Activated naive CD4-positive, alpha-beta T cell treated with anti-CD3 and anti-CD28 coated beads, Interleukin-2, amount 50 U/mL, for 72 hours (primary cell): ENCODE data around the gene RGSL1. TPM values are rescaled to one million over a fixed set of nuclear protein-coding genes. Genes with fewer than 3 reads are reported as not detected.

Source experiments
- ATAC-seq, 2 donors: fragments of 150-1000 bp; cut with Tn5 transposase; 2 replicates each; pipeline ENCODE4 v1.10.0; 2021; ENCODE audit warnings: mild to moderate bottlenecking in 2 of 2, moderate library complexity in 2 of 2
- DNase-seq, 2 donors: peaks; one replicate each; pipeline ENCODE4 v3.0.0; 2021 to 2022; ENCODE audit warnings: low spot score in 2 of 2
- H3K27ac Mint-ChIP-seq, 2 donors: one replicate each; pipeline ENCODE4 v1.8.0; 2022; ENCODE audit warnings: mild to moderate bottlenecking in 2 of 2, mixed read lengths in 2 of 2
- H3K36me3 Mint-ChIP-seq, 2 donors: one replicate each; pipeline ENCODE4 v1.8.0; 2022; ENCODE audit warnings: mixed read lengths in 2 of 2
- H3K9me3 Mint-ChIP-seq, 2 donors: one replicate each; pipeline ENCODE4 v1.8.0; 2022; ENCODE audit warnings: mixed read lengths in 2 of 2
- total RNA-seq, 2 donors: library from RNA; stranded (reverse); gene quantifications; one replicate each; pipeline ENCODE4 v1.2.3, GENCODE V29; 2022

Gene RGSL1
- total RNA-seq, 2 donors from 2014 or later = not detected

DNA sequence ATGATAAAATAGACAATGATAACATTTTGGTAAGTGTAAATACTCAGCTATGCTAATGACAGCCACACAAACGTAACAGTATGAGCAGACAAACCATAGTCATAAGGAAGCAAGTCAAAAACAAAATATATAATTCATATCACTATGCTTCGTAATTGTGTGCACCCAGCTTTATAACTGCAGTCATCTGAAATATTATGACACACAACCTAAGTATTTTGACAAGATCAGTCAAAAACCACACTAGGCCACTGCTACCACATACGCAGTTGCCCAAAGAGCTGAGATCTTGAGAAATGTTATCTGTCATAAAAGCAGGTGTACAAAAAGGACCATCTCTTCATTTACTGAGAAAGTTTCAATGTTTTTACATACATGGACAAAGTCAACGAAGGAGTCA is 113.1 kb downstream of the RGSL1 start:
- Mint-ChIP-seq H3K36me3 (no peaks in the 10 kb centered on the region), H3K9me3 (no peaks in the 10 kb centered on the region), H3K27ac (no peak overlapping the region)
- ATAC-seq (no peak), DNase-seq (no peak)

DNA sequence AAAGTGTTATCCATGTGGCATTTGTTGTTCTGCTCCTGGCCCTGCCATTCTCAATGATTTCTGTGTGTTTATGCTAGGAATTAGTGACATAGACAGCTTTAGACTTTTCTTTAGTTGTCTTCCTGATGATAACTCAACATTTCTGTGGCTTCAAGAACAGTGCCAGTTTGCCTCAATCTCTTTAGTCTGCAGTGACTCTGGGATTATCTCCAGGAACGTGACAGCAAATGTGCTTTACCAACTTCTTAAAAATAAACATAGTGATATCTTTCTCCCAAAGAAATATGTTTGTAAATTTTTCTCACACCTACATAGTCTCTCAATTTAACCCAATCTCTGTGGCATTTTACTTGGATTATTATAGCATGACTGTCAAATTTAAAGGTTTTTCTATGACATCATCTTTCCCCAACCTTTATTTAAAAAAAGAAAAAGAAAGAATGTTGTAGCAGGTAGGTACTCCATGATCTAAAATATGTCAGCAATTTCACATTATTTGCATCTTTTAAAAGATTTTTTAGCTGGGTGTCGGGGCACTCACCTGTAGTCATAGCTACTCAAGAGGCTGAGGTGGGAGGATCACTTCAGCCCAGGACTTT is 114.6 kb downstream of the RGSL1 start:
- H3K36me3 Mint-ChIP-seq = no peaks in the 10 kb centered on the region
- ATAC-seq (no peak), DNase-seq (no peak)
- H3K9me3 Mint-ChIP-seq = no peaks in the 10 kb centered on the region
- H3K27ac Mint-ChIP-seq = peak overlapping the region in 1 of 2 donors; percentile 33

DNA sequence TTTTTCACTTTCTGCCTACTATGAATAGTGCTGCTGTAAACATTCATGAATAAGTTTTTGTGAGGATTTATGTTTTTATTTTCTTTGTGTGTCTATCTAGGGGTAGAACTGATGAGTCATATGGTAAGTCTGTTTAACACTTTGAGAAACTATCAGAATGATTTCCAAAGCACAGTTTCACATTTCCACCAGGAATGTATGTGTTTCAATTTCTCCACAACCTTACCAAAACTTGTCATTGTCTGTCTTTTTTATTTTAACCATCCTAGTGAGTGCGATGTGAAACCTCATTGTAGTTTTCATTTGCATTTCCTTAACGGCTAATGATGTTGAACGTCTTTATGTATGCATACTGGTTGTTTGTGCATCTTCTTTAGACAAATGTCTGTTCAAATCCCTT is 115.6 kb downstream of the RGSL1 start:
- H3K27ac Mint-ChIP-seq = no peak overlapping the region
- DNase-seq (no peak), ATAC-seq (peak in 1 of 2 donors; percentile 61)
- no peaks in the 10 kb centered on the region for H3K36me3 Mint-ChIP-seq
- H3K9me3 Mint-ChIP-seq = no peaks in the 10 kb centered on the region

DNA sequence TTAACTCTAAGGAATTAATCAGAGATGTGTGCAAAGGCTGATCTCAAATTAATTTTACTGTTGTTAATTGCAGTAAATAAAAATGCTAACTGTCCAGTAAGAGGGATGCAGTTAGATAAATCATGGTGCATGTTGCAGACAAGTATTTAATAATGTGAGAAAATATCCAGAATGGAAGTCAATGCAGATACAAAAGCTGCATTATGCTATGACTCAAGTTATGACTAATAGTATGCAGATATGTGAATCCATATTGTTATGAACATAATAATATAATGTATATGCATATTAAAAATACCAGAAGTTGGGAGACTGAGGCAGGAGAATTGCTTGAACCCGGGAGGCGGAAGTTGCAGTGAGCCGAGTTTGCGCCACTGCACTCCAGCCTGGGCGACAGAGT is 117.7 kb downstream of the RGSL1 start:
- no peak for ATAC-seq
- no peaks in the 10 kb centered on the region for H3K9me3 Mint-ChIP-seq
- no peaks in the 10 kb centered on the region for H3K36me3 Mint-ChIP-seq
- H3K27ac Mint-ChIP-seq = no peak overlapping the region
- DNase-seq = no peak

DNA sequence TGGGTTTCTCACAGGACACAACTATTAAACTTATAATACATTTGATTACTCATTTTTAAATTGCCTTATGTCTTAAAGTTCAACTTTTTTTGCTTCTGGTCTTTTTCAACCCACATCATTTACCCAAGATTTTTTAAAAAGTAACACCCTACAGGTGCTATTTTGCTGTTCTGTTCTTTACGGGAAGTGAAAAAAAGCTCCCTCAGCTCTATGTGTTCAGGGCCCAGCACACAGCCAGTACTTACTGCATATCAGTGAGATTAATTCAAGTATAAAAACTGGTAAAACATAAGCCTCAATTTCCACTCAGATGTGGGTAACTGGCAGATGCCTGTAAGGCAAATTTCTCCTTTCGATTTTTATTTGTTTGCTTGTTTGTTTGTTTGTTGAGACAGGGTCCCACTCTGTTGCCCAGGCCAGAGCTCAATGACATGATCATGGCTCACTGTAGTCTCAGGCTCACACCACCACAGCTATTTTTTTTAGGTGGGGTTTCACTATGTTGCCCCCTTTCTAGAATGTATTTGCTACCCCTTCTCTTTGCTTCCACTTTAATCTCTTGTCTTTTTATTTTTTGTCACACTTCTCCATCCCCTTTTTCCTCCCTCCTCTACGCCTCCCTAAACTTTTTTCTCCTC is 118.8 kb downstream of the RGSL1 start:
- DNase-seq = no peak
- H3K27ac Mint-ChIP-seq = no peak overlapping the region
- ATAC-seq = no peak
- H3K9me3 Mint-ChIP-seq = no peaks in the 10 kb centered on the region
- H3K36me3 Mint-ChIP-seq = no peaks in the 10 kb centered on the region

DNA sequence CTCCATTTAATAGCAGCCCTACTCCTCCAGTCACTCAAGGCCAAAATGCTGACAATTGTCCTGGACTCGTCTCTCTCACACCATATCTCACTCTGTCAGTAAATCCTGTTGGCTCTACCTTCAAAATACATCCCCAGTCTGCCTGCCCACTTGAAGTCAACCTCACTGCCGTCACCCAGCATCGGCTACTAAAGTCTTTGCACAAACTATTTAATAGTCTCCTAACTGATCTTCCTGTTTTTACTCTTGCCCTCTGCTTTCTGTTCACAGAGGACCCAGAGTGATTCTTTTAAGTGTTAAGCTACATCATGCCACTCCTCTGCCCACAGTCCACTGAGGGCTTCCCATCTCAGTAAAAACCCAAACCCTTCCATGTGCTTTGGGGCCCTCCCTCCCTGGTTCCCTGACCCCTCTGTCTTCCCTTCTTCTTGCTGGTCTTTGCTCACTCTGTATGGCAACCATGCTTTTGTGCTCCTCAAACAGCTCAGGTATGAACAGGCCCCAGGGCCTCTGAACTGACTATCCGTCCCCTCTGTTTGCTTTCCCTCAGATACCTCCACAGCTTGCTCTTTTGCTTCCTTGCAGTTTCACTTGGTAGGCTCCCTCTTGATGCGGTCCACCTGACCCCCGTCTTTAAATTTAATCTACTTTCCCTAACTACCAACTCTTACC is 120.1 kb downstream of the RGSL1 start:
- DNase-seq = no peak
- Mint-ChIP-seq H3K36me3 (no peaks in the 10 kb centered on the region), H3K9me3 (no peaks in the 10 kb centered on the region), H3K27ac (no peak overlapping the region)
- ATAC-seq = no peak

DNA sequence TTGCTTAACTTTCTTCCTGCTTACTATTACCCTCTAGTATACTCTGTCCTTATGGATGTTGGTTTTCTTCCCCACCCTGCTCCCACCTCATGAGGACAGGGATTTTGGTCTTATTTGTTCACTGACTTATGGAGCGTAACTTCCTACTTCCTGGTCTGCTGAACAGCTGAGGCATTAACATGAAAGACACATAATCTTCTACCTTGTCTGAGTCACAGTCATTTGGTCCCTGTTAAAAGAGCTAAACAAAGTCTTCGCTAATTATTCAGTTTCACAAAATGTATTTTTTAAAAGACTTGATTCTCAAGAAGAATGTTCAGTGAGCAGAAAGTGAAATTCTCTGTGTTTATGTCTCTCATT is 120.6 kb downstream of the RGSL1 start:
- H3K9me3 Mint-ChIP-seq = no peaks in the 10 kb centered on the region
- H3K36me3 Mint-ChIP-seq = peaks cover 0 to 2% of the 10 kb centered on the region in 2 donors
- no peak overlapping the region for H3K27ac Mint-ChIP-seq
- ATAC-seq (no peak), DNase-seq (no peak)

DNA sequence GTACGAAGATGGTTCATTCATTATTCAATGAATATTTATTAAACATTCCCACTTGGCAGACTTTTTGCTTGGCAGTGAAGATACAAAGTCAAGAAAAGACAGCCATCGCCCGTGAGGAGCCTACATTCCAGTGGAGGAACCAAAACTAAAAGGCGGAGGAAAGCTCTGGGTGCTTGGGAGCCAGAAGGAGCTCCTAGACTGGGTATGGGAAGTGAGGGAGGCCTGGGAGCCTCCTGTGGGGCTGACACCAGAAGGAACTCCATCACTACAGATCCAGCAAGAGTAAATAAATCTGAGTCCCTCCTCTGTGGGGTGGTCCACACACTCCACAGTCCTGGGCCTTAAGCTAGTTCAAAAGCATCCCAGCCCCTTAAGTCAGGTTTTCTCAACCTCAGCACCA is 124.2 kb downstream of the RGSL1 start:
- Mint-ChIP-seq H3K36me3 (peaks cover 3 to 5% of the 10 kb centered on the region in 2 donors), H3K9me3 (no peaks in the 10 kb centered on the region), H3K27ac (no peak overlapping the region)
- ATAC-seq = no peak
- DNase-seq = no peak

DNA sequence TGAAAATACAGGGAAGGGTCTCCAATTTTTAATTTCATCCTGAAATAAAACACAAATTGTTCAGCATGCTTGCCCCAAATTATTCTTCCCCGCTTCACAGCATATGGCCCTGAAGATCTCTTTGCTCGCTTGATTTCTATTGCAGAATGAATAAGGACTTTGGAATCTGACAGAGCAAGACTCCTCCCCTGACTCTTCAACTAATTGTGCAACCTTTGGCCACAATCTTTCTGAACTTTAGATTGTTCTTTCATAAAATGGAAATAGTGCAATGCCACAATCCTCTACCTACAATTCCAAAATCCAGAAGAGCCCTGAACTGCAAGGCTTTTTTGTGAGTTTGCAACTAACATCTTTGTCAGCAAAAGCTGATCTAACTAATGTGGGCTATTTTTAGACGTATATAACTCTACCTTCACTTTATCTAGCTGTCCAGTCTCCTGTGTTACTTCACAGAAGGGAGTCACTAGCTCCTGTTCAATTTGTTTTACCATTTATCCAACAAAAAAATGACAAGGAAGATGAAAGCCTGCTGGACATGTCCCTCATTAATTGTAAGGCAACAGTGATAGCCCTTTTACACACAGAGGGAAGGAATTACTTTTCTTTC is 125.7 kb downstream of the RGSL1 start:
- no peak for DNase-seq
- no peaks in the 10 kb centered on the region for H3K9me3 Mint-ChIP-seq
- ATAC-seq = no peak
- peaks cover 10 to 16% of the 10 kb centered on the region in 2 donors for H3K36me3 Mint-ChIP-seq
- peak overlapping the region in 1 of 2 donors; percentile 50 for H3K27ac Mint-ChIP-seq

DNA sequence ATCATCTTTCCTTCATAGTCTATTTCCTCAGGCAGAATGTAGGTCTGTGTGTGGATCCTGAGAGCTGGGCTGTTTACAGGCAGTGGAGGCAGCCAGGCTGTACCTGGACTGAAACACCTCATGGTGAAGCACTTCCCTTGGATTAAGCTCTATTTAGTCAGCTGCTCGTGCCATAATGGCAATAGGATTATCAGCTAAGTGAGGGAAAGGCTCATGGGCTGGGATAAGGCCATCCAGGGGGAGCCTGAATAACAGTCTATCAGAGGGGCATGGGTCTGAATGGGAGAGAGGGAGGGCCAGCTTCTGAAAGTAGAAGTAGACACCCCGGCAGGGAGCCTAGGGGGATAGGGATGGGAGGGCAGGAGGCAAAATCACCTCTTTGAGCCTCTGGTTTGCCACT is 130.8 kb downstream of the RGSL1 start:
- peak overlapping the region in 1 of 2 donors; percentile 59 for H3K27ac Mint-ChIP-seq
- no peaks in the 10 kb centered on the region for H3K9me3 Mint-ChIP-seq
- H3K36me3 Mint-ChIP-seq = peaks cover 18 to 20% of the 10 kb centered on the region in 2 donors
- ATAC-seq = no peak
- DNase-seq = no peak

DNA sequence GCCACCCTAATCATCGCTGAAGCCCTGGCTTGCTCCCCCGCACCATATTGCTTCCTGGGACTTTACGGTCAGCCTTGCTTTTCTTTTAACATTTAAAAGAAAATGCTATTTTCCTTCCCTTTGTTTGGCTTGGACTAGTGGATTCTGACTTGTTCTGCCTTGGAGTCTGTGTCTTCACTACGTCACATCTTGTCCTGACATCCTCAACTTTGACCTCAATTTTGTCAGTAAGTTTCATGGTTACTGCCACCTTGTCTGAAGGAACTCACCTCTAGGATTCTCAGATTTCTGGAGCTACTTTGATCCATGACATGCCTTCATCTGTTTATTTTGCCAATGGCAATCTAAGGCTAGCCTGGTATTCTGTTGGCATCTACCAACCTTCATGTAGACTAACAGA is 134.8 kb downstream of the RGSL1 start:
- DNase-seq = no peak
- H3K27ac Mint-ChIP-seq = no peak overlapping the region

DNA sequence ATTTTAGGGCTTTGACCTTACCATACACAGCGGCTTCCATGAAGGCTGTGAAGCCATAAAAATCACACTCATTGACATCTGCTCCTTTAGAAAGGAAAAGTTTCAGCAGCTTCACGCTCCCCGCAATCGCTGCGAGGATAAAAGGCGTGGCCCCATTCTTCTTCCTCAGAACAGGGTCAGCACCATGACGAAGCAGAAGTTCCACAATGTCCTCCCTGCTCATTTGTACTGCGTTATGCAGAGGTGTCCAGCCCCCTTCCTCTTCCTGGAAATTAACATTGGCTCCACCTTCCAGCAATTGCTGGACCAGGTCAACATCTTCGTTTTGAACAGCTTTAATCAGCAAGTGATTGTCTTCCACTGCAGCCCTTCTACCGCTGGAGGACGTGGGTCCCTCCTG is 136.4 kb downstream of the RGSL1 start:
- Mint-ChIP-seq H3K9me3 (no peaks in the 10 kb centered on the region), H3K27ac (no peak overlapping the region), H3K36me3 (peaks cover 13 to 20% of the 10 kb centered on the region in 2 donors)
- DNase-seq = no peak
- ATAC-seq = no peak

More for the DNA sequence above, 134.8 kb downstream of the RGSL1 start:
- Mint-ChIP-seq H3K36me3 (peaks cover 25 to 26% of the 10 kb centered on the region in 2 donors), H3K9me3 (no peaks in the 10 kb centered on the region)
- ATAC-seq = no peak

DNA sequence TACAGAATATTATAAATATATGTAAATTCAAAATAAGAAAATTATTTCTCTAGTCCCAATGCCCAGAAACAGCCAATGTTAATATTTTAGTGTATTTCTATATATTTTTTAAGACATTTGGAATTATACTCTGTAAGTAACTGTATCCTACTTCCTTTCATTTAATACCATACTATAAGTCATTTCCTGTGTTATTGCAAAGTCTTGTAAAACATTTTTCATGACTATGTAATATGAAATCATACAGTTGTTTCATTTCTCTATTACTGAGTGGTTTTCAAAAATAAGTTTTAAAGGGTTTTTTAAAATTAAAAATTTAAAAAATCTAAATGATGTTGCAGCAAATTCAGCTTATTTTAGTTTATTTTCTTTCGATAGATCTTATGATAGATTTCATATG is 137.1 kb downstream of the RGSL1 start:
- H3K9me3 Mint-ChIP-seq = no peaks in the 10 kb centered on the region
- H3K36me3 Mint-ChIP-seq = peaks cover 13 to 18% of the 10 kb centered on the region in 2 donors
- DNase-seq = no peak
- ATAC-seq = no peak
- H3K27ac Mint-ChIP-seq = no peak overlapping the region

DNA sequence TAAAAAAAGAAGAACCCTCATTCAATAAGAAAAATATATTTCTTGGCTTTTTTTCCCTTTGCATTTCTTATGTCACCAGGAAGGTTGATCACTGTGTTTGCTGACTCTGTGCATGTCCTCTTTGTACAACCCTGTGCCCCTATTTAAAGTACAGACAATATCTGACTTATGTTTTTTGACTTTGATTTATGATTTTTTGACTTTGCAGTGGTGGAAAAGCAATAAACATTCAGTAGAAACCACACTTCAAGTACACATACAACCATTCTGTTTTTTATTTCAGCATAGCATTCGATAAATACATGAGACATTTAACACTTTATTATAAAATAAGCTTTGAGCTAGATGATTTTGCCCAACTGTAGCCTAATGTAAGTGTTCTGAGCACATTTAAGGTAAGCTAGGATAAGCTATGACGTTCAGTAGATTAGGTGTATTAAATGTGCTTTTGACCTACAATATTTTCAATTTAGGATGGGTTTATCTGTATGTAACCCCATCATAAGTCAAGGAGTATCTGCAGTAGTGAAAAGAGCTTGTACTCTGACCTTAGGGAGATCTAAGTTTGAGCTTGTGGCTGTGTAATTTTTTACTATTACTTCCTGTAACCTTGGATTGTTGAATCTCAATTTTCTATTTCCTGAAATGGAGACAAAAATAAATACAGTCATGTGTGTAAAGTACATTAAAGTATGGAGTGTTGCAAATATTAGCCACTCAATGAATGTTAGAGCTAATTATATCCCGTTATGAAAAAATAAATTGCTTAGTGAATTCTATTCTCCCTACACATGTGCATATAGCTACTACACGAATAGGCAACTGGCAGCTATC is 137.9 kb downstream of the RGSL1 start:
- Mint-ChIP-seq H3K36me3 (peaks cover 13 to 15% of the 10 kb centered on the region in 2 donors), H3K9me3 (no peaks in the 10 kb centered on the region), H3K27ac (peak overlapping the region; percentile 92 to 99)
- DNase-seq = no peak
- ATAC-seq = peak in 1 of 2 donors; percentile 7

DNA sequence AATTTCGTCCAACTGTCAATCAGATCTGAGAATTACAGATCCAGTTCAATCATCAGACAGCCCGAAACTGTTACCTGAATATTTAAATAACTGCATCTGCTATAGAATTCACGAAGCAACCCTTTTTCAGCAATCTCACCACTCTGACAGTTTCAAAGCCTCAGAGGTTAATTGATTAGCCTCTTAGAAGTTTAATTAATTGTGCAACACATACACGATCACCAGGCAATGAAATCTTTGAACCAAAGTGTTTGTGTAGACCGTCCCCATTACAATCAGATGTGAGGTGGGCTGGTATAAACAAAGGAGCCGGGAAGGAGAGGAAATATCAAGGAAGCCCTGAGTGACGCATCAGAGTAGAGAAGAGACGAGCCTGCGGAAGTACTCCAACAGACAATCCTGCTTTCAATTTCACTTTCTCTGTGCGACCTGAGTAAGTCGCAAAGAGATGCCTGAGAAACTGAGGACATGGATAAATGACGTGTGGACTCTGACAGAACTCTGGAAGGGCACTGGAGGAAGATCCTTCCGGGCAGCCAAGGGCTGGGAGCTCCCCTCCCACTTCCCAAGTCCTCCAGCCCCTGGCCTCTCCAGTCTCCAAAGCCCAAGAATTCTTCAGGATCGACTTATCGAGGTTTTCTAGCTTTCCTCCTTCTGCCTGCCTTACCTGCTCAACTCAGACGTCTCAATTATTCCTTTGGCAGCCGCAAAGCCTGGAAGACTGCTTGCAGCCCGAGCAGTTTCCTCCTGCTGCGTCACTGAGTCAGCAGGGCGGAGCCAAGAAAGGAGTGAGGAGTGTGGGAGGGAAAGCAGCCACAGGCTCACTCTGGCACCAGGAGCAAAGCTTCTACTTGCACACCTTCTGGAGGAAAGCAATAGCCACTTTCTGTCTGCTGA is 138.8 kb downstream of the RGSL1 start, which contains the start of gene RNASEL:
TSS of gene RNASEL (minus strand) at position 757 of the 897 bp plus-strand sequence. CDS start 2,450 bp downstream, outside the sequence.
- Mint-ChIP-seq H3K9me3 (no peaks in the 10 kb centered on the region), H3K27ac (peak within 1 kb of the TSS; percentile 92 to 99), H3K36me3 (peaks cover 8 to 13% of the 10 kb centered on the region in 2 donors)
- DNase-seq (peak in 1 of 2 donors; percentile 40), ATAC-seq (peak; percentile 88 to 95)

DNA sequence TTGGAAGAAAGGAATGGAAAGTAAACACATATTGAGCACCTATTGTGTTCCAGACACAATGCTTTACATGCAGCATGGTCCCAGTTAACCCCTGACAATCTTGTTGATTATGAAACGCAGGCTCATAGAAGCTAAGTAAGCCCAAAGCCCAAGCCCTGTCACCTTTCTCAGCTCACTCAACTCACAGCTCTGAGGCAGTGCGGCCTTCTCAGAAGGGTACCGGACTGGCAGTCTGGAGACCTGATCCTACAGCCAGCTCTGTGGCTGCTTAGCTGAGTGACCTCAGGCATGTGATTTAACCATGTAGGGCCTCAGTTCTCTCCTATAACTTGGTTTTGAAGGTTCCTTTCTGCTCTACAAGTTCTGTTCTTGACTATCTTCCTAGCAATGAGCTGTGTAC is 139.6 kb downstream of the RGSL1 start:
- DNase-seq = no peak
- ATAC-seq = no peak
- Mint-ChIP-seq H3K36me3 (peaks cover 8 to 13% of the 10 kb centered on the region in 2 donors), H3K27ac (peak overlapping the region; percentile 92 to 99), H3K9me3 (no peaks in the 10 kb centered on the region)
